Effector CD4-positive, alpha-beta T cell (primary cell): ENCODE results near the gene SLC7A6OS.

Experiments used
- DNase-seq: peaks from one replicate; pipeline ENCODE4 v3.0.0-alpha.2; 2020

Gene SLC7A6OS

DNA sequence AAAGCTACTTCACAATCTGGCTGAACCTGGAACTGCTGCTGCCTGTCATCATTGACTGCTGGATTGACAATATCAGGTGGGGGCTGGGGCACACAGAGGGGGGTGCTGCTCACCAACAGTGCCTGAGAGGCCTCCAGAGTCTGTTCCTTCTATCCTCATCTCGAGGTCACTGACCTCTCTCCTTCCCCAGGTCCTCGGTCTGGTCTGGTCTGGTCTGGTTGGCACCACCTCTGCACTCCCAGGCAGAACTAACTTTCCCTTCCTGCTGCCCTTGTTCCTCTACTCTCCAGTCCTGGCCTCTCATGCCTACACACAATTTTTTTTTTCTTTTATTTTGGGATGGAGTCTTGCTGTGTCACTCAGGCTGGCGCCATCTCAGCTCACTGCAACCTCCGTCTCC, 61.4 kb downstream of the SLC7A6OS start:
- DNase-seq = no peak
